ENCODE results near the gene KIAA0753.

GRCh38 chr17:6544011-6544370 is 96.5 kb downstream of the KIAA0753 start:
- TF ChIP-seq YY1 (IDR thresholded peaks at IDR 0.05; ENCODE audit: insufficient read depth, insufficient read length) (no peak), ZNF274 (IDR thresholded peaks at IDR 0.05; ENCODE audit: low read depth, low read length) (no peak), SUZ12 (IDR thresholded peaks at IDR 0.05; ENCODE audit: extremely low read depth, insufficient read depth, insufficient read length) (no peak)
